GM12878 (cell line): Measurements from ENCODE around the gene SELENOT. TPM values are rescaled to one million over a fixed set of nuclear protein-coding genes. Genes with fewer than 3 reads are reported as not detected.
A peak's percentile ranks its signal among the peaks of the same experiment; 100 is the strongest.

Experiments
- ATAC-seq: fragments of 200-7000 bp; cut with Tn5 transposase; 3 replicates; pipeline ENCODE4 v1.9.1; 2020; ENCODE audit warnings: mild to moderate bottlenecking, moderate library complexity
- BruUV-seq: library from RNA; stranded (reverse); fragments of 400-500 nt; replicated peaks from 2 replicates; lab custom pipeline; 2021; lab: Mats Ljungman, UMichigan
- CTCF ChIA-PET: fragments of 300-600 bp; sonication (Branson Sonifier 250); formaldehyde crosslinking; extraction: SDS; loops from one replicate; lab custom pipeline; 2021; ENCODE audit warnings: inconsistent platforms; lab: Yijun Ruan, JAX
- POLR2A ChIA-PET: fragments of 350-600 bp; formaldehyde crosslinking; extraction: SDS; loops from one replicate; lab custom pipeline; 2021; ENCODE audit warnings: inconsistent platforms; lab: Charles Lee
- RAD21 ChIA-PET: fragments of 300-600 bp; sonication (Branson Sonifier 250); formaldehyde crosslinking; loops from one replicate; lab custom pipeline; 2023; ENCODE audit warnings: antibody characterized with exemption; ENCODE audit not compliant: unreplicated experiment; lab: Charles Lee
- SMC1A ChIA-PET: fragments of 300-600 bp; sonication (Branson Sonifier 250); formaldehyde crosslinking; loops from one replicate; lab custom pipeline; 2023; ENCODE audit not compliant: unreplicated experiment, uncharacterized antibody; lab: Charles Lee
- DNase-seq: peaks from one replicate; pipeline ENCODE4 v3.0.0-alpha.2; 2011; ENCODE audit warnings: low read depth, low spot score
- FAIRE-seq: peaks from 3 replicates; lab custom pipeline; 2011; peaks lifted over from hg19 to GRCh38; lab: Jason Lieb, UNC
- H2AFZ ChIP-seq: 2 replicates; pipeline ENCODE4 v1.6.0; 2011; ENCODE audit warnings: low read depth, low read length, control low read depth; ENCODE audit not compliant: control insufficient read depth
- H3K27ac ChIP-seq: 2 replicates; pipeline ENCODE4 v1.5.1; 2011; ENCODE audit warnings: control low read depth; ENCODE audit not compliant: control insufficient read depth, insufficient read depth
- H3K27me3 ChIP-seq, 2 experiments: replicated peaks in 1 of 2; 2 replicates each; pipeline versions ENCODE4 v1.6.0 to v1.6.1; 2011; ENCODE audit warnings: low read length in 1 of 2; ENCODE audit not compliant: control insufficient read depth in 2 of 2, insufficient read depth in 2 of 2
- H3K36me3 ChIP-seq, 2 experiments: 2 replicates each; pipeline ENCODE4 v1.5.1; 2011; ENCODE audit warnings: low read length in 1 of 2; ENCODE audit not compliant: control insufficient read depth in 2 of 2, insufficient read depth in 2 of 2
- H3K4me1 ChIP-seq: 2 replicates; pipeline ENCODE4 v1.6.1; 2011; ENCODE audit warnings: mild to moderate bottlenecking, low read length, moderate library complexity, mixed read lengths; ENCODE audit not compliant: control insufficient read depth, insufficient read depth
- H3K4me2 ChIP-seq: 2 replicates; pipeline ENCODE4 v1.6.0; 2011; ENCODE audit warnings: control low read depth; ENCODE audit not compliant: control insufficient read depth, insufficient read depth
- H3K4me3 ChIP-seq: fragments of 200-600 bp; sonication (generic); 2 replicates; pipeline ENCODE4 v1.5.1; 2016
- H3K79me2 ChIP-seq: 2 replicates; pipeline ENCODE4 v1.6.0; 2011; ENCODE audit warnings: low read length; ENCODE audit not compliant: control insufficient read depth, insufficient read depth
- H3K9ac ChIP-seq: 2 replicates; pipeline ENCODE4 v1.8.0; 2011; ENCODE audit warnings: low read length, control low read depth, mixed read lengths; ENCODE audit not compliant: control insufficient read depth, insufficient read depth
- H3K9me3 ChIP-seq: replicated peaks from 3 replicates; pipeline ENCODE4 v1.5.1; 2011; ENCODE audit warnings: mild to moderate bottlenecking, low read length; ENCODE audit not compliant: control insufficient read depth, insufficient read depth
- H4K20me1 ChIP-seq: 2 replicates; pipeline ENCODE4 v1.6.0; 2011; ENCODE audit not compliant: control insufficient read depth, insufficient read depth
- ATF2 ChIP-seq: IDR thresholded peaks from 2 replicates; pipeline ENCODE4 v1.6.1; 2012; ENCODE audit warnings: low read length, inconsistent platforms
- CBX5 ChIP-seq: sonication (generic); IDR thresholded peaks from 2 replicates; pipeline ENCODE4 v1.6.1; 2016; ENCODE audit warnings: low read depth, moderate library complexity, mild to moderate bottlenecking, inconsistent platforms
- CHD1 ChIP-seq: IDR thresholded peaks from 2 replicates; pipeline ENCODE4 v1.6.1; 2012; ENCODE audit warnings: low read depth, low read length, improper control_type of control experiment
- CHD2 ChIP-seq: IDR thresholded peaks from 2 replicates; pipeline ENCODE4 v1.6.1; 2011; ENCODE audit warnings: low read depth, low read length, improper control_type of control experiment, borderline replicate concordance
- IKZF2 ChIP-seq, 2 experiments: fragments of 450-650 bp; IDR thresholded peaks; 2 replicates each; pipeline ENCODE4 v1.6.1; 2017; ENCODE audit warnings: mild to moderate bottlenecking in 2 of 2, moderate library complexity in 2 of 2
- LARP7 ChIP-seq: fragments of 450-650 bp; IDR thresholded peaks from 2 replicates; pipeline ENCODE4 v1.6.1; 2017; ENCODE audit warnings: mild to moderate bottlenecking
- MLLT1 ChIP-seq: fragments of 450-650 bp; IDR thresholded peaks from 2 replicates; pipeline ENCODE4 v1.6.1; 2016; ENCODE audit warnings: mild to moderate bottlenecking
- MTA3 ChIP-seq: IDR thresholded peaks from 2 replicates; pipeline ENCODE4 v1.6.1; 2012; ENCODE audit warnings: low read length, inconsistent platforms, borderline replicate concordance
- NKRF ChIP-seq: fragments of 450-650 bp; conservative IDR thresholded peaks from 2 replicates; pipeline ENCODE4 v1.6.1; 2017; ENCODE audit warnings: mild to moderate bottlenecking, moderate library complexity
- PAX5 ChIP-seq: IDR thresholded peaks from 2 replicates; pipeline ENCODE4 v1.6.1; 2011; ENCODE audit warnings: low read depth, low read length, borderline replicate concordance
- POLR2A ChIP-seq: IDR thresholded peaks from 2 replicates; pipeline ENCODE4 v1.6.1; 2011; ENCODE audit warnings: low read depth, mild to moderate bottlenecking, low read length
- RUNX3 ChIP-seq: IDR thresholded peaks from 2 replicates; pipeline ENCODE4 v1.6.1; 2012; ENCODE audit warnings: low read length, inconsistent platforms
- SMARCA5 ChIP-seq: fragments of 450-650 bp; IDR thresholded peaks from 2 replicates; pipeline ENCODE4 v1.6.1; 2017; ENCODE audit warnings: mild to moderate bottlenecking
- WRNIP1 ChIP-seq: IDR thresholded peaks from 2 replicates; pipeline ENCODE4 v1.6.1; 2011; ENCODE audit warnings: low read depth, low read length, improper control_type of control experiment, borderline replicate concordance
- ZNF384 ChIP-seq: IDR thresholded peaks from 2 replicates; pipeline ENCODE4 v1.6.1; 2012; ENCODE audit warnings: low read depth, mild to moderate bottlenecking, low read length, improper control_type of control experiment, borderline replicate concordance
- WGBS: methylation state at CpG from one replicate; pipeline ENCODE4 v1.1.6; 2016; ENCODE audit warnings: low lambda C conversion rate; ENCODE audit not compliant: insufficient replicate concordance, insufficient coverage; ENCODE audit errors: missing lambda C conversion rate; 5-methylcytosine and 5-hydroxymethylcytosine counted together
- in situ Hi-C: fragments of 300-500 bp; cut with MboI; formaldehyde crosslinking; loops from 9 replicates; pipeline ENCODE4 v1.14.3; 2018; ENCODE audit warnings: mixed read lengths
- intact Hi-C: fragments of 100-400 bp; cut with micrococcal nuclease; formaldehyde crosslinking; loops from one replicate; pipeline ENCODE4 v1.14.2; 2022; ENCODE audit not compliant: unreplicated experiment
- polyA plus RNA-seq, 11 experiments: library from polyadenylated mRNA; depleted of rRNA in 4 of 11; unstranded in 6 of 11; stranded (reverse) in 5 of 11; fragments of >200 nt; fragmentation: Nextera tagmentation in 4 of 11; fragmentation: Illumina TruSeq in 1 of 11; extraction: Ambion mirVana in 4 of 11; extraction: Trizol in 1 of 11; gene quantifications; 1 replicate in 1 of 11; 2 replicates in 10 of 11; pipeline versions ENCODE4 v1.2.1 to v1.2.3, GENCODE V29; 2011 to 2016; ENCODE audit warnings: inconsistent platforms in 2 of 11, missing spikeins in 2 of 11, low read depth in 1 of 11
- total RNA-seq, 4 experiments: library from RNA; depleted of rRNA in 3 of 4; stranded (reverse); fragments of >200 nt in 3 of 4; fragmentation: Illumina TruSeq in 1 of 4; extraction: Trizol in 1 of 4; gene quantifications; 2 replicates each; pipeline versions ENCODE4 v1.2.1 to v1.2.3, GENCODE V29; 2013 to 2021

The SELENOT gene
- total and polyA plus RNA-seq, 10 of the 15 experiments (the other 5 are each of a cell fraction or from before 2014, with no cell fraction given) = 89.4 to 768 (median 261) TPM

- H2AFZ ChIP-seq = no peak overlapping the region
- CTCF ChIA-PET = interaction anchor here (0.6 to 1.2 kb wide), 3 partner anchors 9 to 61 kb away, joined by 3 to 4 read pairs (median 4); no protein-coding TSS in a partner anchor
- peaks cover 11% of the 10 kb centered on the region for H3K4me1 ChIP-seq
- H4K20me1 ChIP-seq = peaks cover 6% of the 10 kb centered on the region
- intact Hi-C loops (no loop called here), in situ Hi-C loops (no loop called here)
- peak overlapping the region; percentile 92; the same call in 1 of the 2 replicates for H3K9ac ChIP-seq
- ATAC-seq = peak; percentile 2
- H3K27me3 ChIP-seq = no peaks in the 10 kb centered on the region
- H3K36me3 ChIP-seq = peaks cover 0 to 8% of the 10 kb centered on the region in 2 experiments; a peak in 1 of 4 replicates
- H3K27ac ChIP-seq = peak overlapping the region; percentile 92
- SMC1A ChIA-PET = interaction anchor here (0.7 to 1.9 kb wide), 18 partner anchors 11 to 259 kb away, joined by 3 to 14 read pairs (median 4); partner anchors contain the start of genes EIF2A and SERP1
- peak overlapping the region; percentile 92 for H3K4me3 ChIP-seq
- peak overlapping the region; percentile 83 for H3K4me2 ChIP-seq
- peaks cover 97% of the 10 kb centered on the region for H3K79me2 ChIP-seq
- DNase-seq = no peak
- BruUV-seq = no TSS peak
- RAD21 ChIA-PET = interaction anchor here (0.6 to 1.8 kb wide), 13 partner anchors 8 to 221 kb away, joined by 3 to 10 read pairs (median 4); partner anchors contain the start of genes ERICH6 and SIAH2
- no peaks in the 10 kb centered on the region for H3K9me3 ChIP-seq
- FAIRE-seq = peak; percentile 47
- WGBS = 1% methylated on average over 7 of the region's 9 CpGs
- TF ChIP-seq SMARCA5 (no peak), RUNX3 (peak; percentile 40), CHD1 (no peak), IKZF2 (IDR thresholded peaks at IDR 0.05) (no peak), CBX5 (0 out of 2 replicates have a peak, but pooled peaks have one; percentile 4), POLR2A (no peak), PAX5 (0 out of 2 replicates have a peak, but pooled peaks have one; percentile 39), NKRF (0 out of 2 replicates have a peak, but pooled peaks have one; percentile 26), ZNF384 (peak; percentile 65; the same call in 1 of the 2 replicates), ATF2 (peak; percentile 22; the same call in 1 of the 2 replicates), LARP7 (0 out of 2 replicates have a peak, but pooled peaks have one; percentile 25), WRNIP1 (no peak), MLLT1 (0 out of 2 replicates have a peak, but pooled peaks have one; percentile 26), CHD2 (no peak), MTA3 (no peak)
- POLR2A ChIA-PET = interaction anchor here (0.6 to 2.0 kb wide), 20 partner anchors 12 to 1378 kb away, joined by 3 to 21 read pairs (median 4); partner anchors contain the start of genes EIF2A, ERICH6 and SERP1
Measured at GRCh38 chr3:150605998-150606641, 3.0 kb downstream of the SELENOT start.
